ENCODE results near the gene PPP5C.

GRCh38 chr19:46410205-46411087, 63.6 kb downstream of the PPP5C start:
- TF ChIP-seq CTCF (IDR thresholded peaks at IDR 0.05; ENCODE audit: low read depth, low read length) (no peak), MYC (IDR thresholded peaks at IDR 0.05; ENCODE audit: low read depth, low read length) (no peak), MAX (IDR thresholded peaks at IDR 0.05; ENCODE audit: low read depth, low read length) (no peak)
